Neuronal stem cell (in vitro differentiated cells): Measurements from ENCODE around the gene SDR39U1.

ENCODE experiments used
- DNase-seq: peaks from one replicate; pipeline ENCODE4 v3.0.0-alpha.2; 2013; ENCODE audit warnings: low spot score
- H2AFZ ChIP-seq: one replicate; pipeline ENCODE4 v1.6.1; 2013; ENCODE audit warnings: mild to moderate bottlenecking, low read length, inconsistent platforms
- H2AK5ac ChIP-seq: 2 replicates; pipeline ENCODE4 v1.6.1; 2013; ENCODE audit warnings: low read depth, mild to moderate bottlenecking, inconsistent platforms, low read length, moderate library complexity, mixed read lengths
- H2BK120ac ChIP-seq: 2 replicates; pipeline ENCODE4 v1.6.1; 2013; ENCODE audit warnings: low read depth, mild to moderate bottlenecking, inconsistent platforms, low read length, moderate library complexity, mixed read lengths
- H2BK12ac ChIP-seq: one replicate; pipeline ENCODE4 v1.6.1; 2013; ENCODE audit warnings: low read length, inconsistent platforms
- H2BK15ac ChIP-seq: 2 replicates; pipeline ENCODE4 v1.6.1; 2013; ENCODE audit warnings: mild to moderate bottlenecking, low read length, inconsistent platforms, mixed read lengths
- H2BK5ac ChIP-seq: one replicate; pipeline ENCODE4 v1.6.1; 2013; ENCODE audit warnings: inconsistent platforms, mild to moderate bottlenecking, low read length, moderate library complexity
- H3K14ac ChIP-seq: one replicate; pipeline ENCODE4 v1.6.1; 2013; ENCODE audit warnings: low read length, inconsistent platforms
- H3K18ac ChIP-seq: 2 replicates; pipeline ENCODE4 v1.6.1; 2013; ENCODE audit warnings: low read length, inconsistent platforms
- H3K23ac ChIP-seq: 2 replicates; pipeline ENCODE4 v1.6.1; 2013; ENCODE audit warnings: low read depth, mild to moderate bottlenecking, mixed read lengths, low read length, inconsistent platforms; ENCODE audit not compliant: poor library complexity
- H3K27ac ChIP-seq: replicated peaks from 3 replicates; pipeline ENCODE4 v1.5.1; 2013; ENCODE audit warnings: low read length, inconsistent platforms
- H3K27me3 ChIP-seq, 3 experiments: 2 replicates each; pipeline ENCODE4 v1.6.1; 2013; ENCODE audit warnings: low read length in 3 of 3, mild to moderate bottlenecking in 2 of 3, inconsistent platforms in 1 of 3, low read depth in 1 of 3, mixed read lengths in 1 of 3, moderate library complexity in 1 of 3; ENCODE audit not compliant: control insufficient read depth in 3 of 3, insufficient read depth in 3 of 3
- H3K36me3 ChIP-seq, 2 donors: replicated peaks in 1 of 2; 2 replicates each; pipeline ENCODE4 v1.6.1; 2013; ENCODE audit warnings: low read length in 2 of 2; ENCODE audit not compliant: control insufficient read depth in 2 of 2, insufficient read depth in 2 of 2
- H3K4ac ChIP-seq: 2 replicates; pipeline ENCODE4 v1.6.1; 2013; ENCODE audit warnings: inconsistent platforms, mild to moderate bottlenecking, low read length, moderate library complexity
- H3K4me1 ChIP-seq, 2 donors: 1 replicate in 1 of 2; 2 replicates in 1 of 2; pipeline ENCODE4 v1.6.1; 2013; ENCODE audit warnings: low read length in 2 of 2, low read depth in 1 of 2; ENCODE audit not compliant: control insufficient read depth in 2 of 2, insufficient read depth in 1 of 2
- H3K4me2 ChIP-seq: one replicate; pipeline ENCODE4 v1.6.1; 2013; ENCODE audit warnings: mild to moderate bottlenecking, low read length, inconsistent platforms; ENCODE audit not compliant: insufficient read depth, poor library complexity, severe bottlenecking
- H3K4me3 ChIP-seq, 2 donors: 2 replicates each; pipeline ENCODE4 v1.5.1; 2013; ENCODE audit warnings: low read length in 2 of 2, mild to moderate bottlenecking in 2 of 2, inconsistent platforms in 1 of 2, moderate library complexity in 1 of 2
- H3K79me1 ChIP-seq: one replicate; pipeline ENCODE4 v1.6.1; 2013; ENCODE audit warnings: low read depth, mild to moderate bottlenecking, inconsistent platforms, low read length, moderate library complexity
- H3K9ac ChIP-seq: one replicate; pipeline ENCODE4 v1.6.1; 2013; ENCODE audit warnings: mild to moderate bottlenecking, low read depth, low read length, inconsistent platforms; ENCODE audit not compliant: poor library complexity
- H3K9me3 ChIP-seq, 2 donors: replicated peaks in 1 of 2; 2 replicates each; pipeline versions ENCODE3 to v1.6.1; 2013; ENCODE audit warnings: low read length in 2 of 2, mild to moderate bottlenecking in 2 of 2, inconsistent platforms in 1 of 2, low read depth in 1 of 2, mixed read lengths in 1 of 2, moderate library complexity in 1 of 2; ENCODE audit not compliant: control insufficient read depth in 2 of 2, insufficient read depth in 1 of 2
- H4K8ac ChIP-seq: one replicate; pipeline ENCODE4 v1.6.1; 2013; ENCODE audit warnings: low read depth, mild to moderate bottlenecking, inconsistent platforms, low read length, moderate library complexity
- H4K91ac ChIP-seq: one replicate; pipeline ENCODE4 v1.6.1; 2013; ENCODE audit warnings: low read length, low read depth, mild to moderate bottlenecking, inconsistent platforms; ENCODE audit not compliant: poor library complexity
- WGBS, 2 donors: extraction: QIAGEN DNeasy Blood & Tissue Kit; methylation state at CpG; one replicate each; pipeline ENCODE4 v1.1.7; 2013; ENCODE audit warnings: missing lambda C conversion rate in 2 of 2, mixed read lengths in 1 of 2; ENCODE audit not compliant: insufficient read length in 2 of 2, insufficient replicate concordance in 1 of 2; ENCODE audit errors: extremely low coverage in 2 of 2; 5-methylcytosine and 5-hydroxymethylcytosine counted together

Gene SDR39U1

DNA sequence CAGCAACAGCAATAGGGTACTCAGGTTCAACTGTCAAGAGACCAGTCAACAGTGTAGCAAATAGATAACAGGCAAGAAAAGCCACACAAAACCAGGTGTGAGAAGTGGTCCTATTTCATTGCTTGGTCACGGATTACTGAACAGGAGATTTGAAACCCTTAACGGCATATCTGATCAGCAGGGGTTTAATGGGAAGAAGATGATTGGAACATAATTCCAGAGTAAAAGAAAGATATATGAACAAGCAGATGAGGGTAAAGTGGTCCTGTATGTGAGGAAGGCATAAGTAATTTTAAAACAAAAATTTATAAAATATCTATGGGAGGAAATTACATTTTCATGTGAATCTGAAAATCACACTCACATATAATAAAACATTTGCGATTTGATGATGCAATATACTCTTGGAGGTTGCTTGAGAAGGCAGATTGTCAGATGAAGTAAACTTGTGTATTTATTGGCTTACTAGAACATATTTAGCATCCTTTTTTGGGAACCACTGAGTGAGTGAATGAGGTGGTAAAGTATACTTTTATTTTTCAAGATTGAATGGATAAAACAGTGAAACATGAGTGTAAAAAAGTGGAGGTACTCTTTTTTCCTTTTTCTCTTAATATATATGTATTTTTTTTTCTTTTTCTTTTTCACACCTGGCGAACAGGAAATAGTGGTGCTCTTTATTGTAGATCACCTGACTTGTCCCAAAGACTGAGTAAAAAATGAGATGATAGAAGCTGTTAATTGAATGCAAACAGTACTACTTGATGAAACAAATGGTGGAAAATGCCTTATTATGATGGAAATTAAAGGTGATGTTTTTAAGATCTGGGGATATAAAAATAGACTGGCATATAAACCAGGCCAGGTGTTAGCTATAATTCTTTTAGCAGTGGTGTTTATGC, 21.6 kb upstream of the SDR39U1 start:
- no peaks in the 10 kb centered on the region for H3K27me3 ChIP-seq
- no peak overlapping the region for H3K23ac ChIP-seq
- H2AK5ac ChIP-seq: no peak overlapping the region
- H3K36me3 ChIP-seq: peaks cover 0 to 2% of the 10 kb centered on the region in 2 donors
- no peak overlapping the region for H3K9ac ChIP-seq
- no peaks in the 10 kb centered on the region for H3K9me3 ChIP-seq
- H3K4ac ChIP-seq: no peak overlapping the region
- no peak overlapping the region for H3K14ac ChIP-seq
- no peak overlapping the region for H2BK15ac ChIP-seq
- no peak for DNase-seq
- H3K4me3 ChIP-seq: no peak overlapping the region
- H2BK120ac ChIP-seq: no peak overlapping the region
- no peak overlapping the region for H2AFZ ChIP-seq
- no CpG with 5 or more reads among the region's 4 CpGs for WGBS, 2 donors
- no peak overlapping the region for H4K91ac ChIP-seq
- no peak overlapping the region for H3K27ac ChIP-seq
- no peak overlapping the region for H2BK12ac ChIP-seq
- H3K79me1 ChIP-seq: no peaks in the 10 kb centered on the region
- H3K4me2 ChIP-seq: no peak overlapping the region
- H4K8ac ChIP-seq: no peak overlapping the region
- H3K4me1 ChIP-seq: no peaks in the 10 kb centered on the region
- no peak overlapping the region for H3K18ac ChIP-seq
- no peak overlapping the region for H2BK5ac ChIP-seq

GRCh38 chr14:24463017-24463883, 20.7 kb upstream of the SDR39U1 start:
- Histone ChIP-seq H3K4me1 (no peaks in the 10 kb centered on the region), H3K4ac (no peak overlapping the region), H3K4me2 (no peak overlapping the region), H3K9me3 (no peaks in the 10 kb centered on the region), H3K9ac (no peak overlapping the region), H3K79me1 (no peaks in the 10 kb centered on the region), H3K18ac (no peak overlapping the region), H4K91ac (no peak overlapping the region), H3K14ac (no peak overlapping the region), H3K4me3 (no peak overlapping the region), H2BK12ac (no peak overlapping the region), H2AK5ac (no peak overlapping the region), H2BK15ac (no peak overlapping the region), H2BK5ac (no peak overlapping the region), H3K36me3 (peaks cover 2% of the 10 kb centered on the region in 2 donors), H3K27ac (no peak overlapping the region), H2AFZ (no peak overlapping the region), H2BK120ac (no peak overlapping the region), H3K27me3 (no peaks in the 10 kb centered on the region), H3K23ac (no peak overlapping the region), H4K8ac (no peak overlapping the region)
- no peak for DNase-seq
- WGBS, 2 donors: no CpG with 5 or more reads among the region's 5 CpGs

DNA sequence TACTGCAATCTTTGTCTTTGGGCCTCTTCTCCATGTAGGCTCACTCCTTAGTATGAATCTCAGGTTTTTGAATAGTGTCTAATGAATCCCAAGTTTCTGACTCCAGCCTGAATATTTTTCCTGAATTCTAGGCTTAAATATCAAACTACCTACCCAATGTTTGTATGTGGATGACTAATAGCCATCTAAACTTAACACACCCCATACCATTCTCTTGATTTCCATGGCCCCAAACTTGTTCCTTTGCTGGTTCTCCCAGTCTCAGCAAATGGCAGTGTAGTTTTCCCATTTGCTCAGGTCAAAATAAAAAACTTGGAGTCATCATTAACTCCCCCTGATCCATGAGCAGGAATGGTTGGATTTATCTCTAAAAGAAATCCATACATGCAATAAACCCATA, 18.8 kb upstream of the SDR39U1 start:
- Histone ChIP-seq H4K8ac (no peak overlapping the region), H2AK5ac (no peak overlapping the region), H2BK120ac (no peak overlapping the region), H2BK15ac (no peak overlapping the region), H3K79me1 (no peaks in the 10 kb centered on the region), H3K23ac (no peak overlapping the region), H3K4ac (no peak overlapping the region), H3K14ac (no peak overlapping the region), H2BK5ac (no peak overlapping the region), H3K4me3 (no peak overlapping the region), H2BK12ac (no peak overlapping the region), H3K9ac (no peak overlapping the region), H3K9me3 (peaks cover 0 to 7% of the 10 kb centered on the region in 2 donors), H2AFZ (no peak overlapping the region), H4K91ac (no peak overlapping the region), H3K4me1 (no peaks in the 10 kb centered on the region), H3K36me3 (peaks cover 2 to 9% of the 10 kb centered on the region in 2 donors), H3K27ac (no peak overlapping the region), H3K27me3 (no peaks in the 10 kb centered on the region), H3K4me2 (no peak overlapping the region), H3K18ac (no peak overlapping the region)
- DNase-seq: no peak

DNA sequence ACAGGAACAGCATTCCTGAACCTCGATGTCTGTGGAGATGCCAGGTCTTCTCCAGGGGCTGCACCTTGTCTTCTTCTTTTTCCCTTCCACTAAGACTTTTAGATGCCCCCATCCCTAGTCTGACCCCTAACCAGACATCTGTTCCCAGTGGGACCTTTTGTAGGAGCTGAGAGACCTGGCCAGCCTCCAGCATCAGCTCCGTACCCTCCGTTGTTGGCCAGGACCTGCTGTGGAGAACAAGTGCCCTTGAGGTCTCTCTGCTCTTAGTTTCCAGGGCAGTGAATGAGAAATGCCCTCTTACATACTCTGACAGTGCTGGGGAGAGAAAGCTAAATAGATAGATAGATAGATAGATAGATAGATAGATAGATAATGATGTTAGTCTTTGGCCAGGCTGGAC, 16.8 kb upstream of the SDR39U1 start:
- Histone ChIP-seq H3K18ac (no peak overlapping the region), H3K4me2 (no peak overlapping the region), H3K4me1 (no peaks in the 10 kb centered on the region), H3K4ac (no peak overlapping the region), H3K14ac (no peak overlapping the region), H2BK12ac (no peak overlapping the region), H3K79me1 (peaks cover 2% of the 10 kb centered on the region), H3K36me3 (peaks cover 2 to 9% of the 10 kb centered on the region in 2 donors), H2BK15ac (no peak overlapping the region), H3K27me3 (no peaks in the 10 kb centered on the region), H3K9me3 (peaks cover 0 to 10% of the 10 kb centered on the region in 2 donors), H2BK5ac (no peak overlapping the region), H2BK120ac (no peak overlapping the region), H3K27ac (no peak overlapping the region), H3K23ac (no peak overlapping the region), H4K91ac (no peak overlapping the region), H4K8ac (no peak overlapping the region), H2AK5ac (no peak overlapping the region), H2AFZ (no peak overlapping the region), H3K9ac (no peak overlapping the region), H3K4me3 (no peak overlapping the region)
- no CpG with 5 or more reads among the region's 3 CpGs for WGBS, 2 donors
- DNase-seq: no peak
